Epithelial cell of proximal tubule (primary cell): ENCODE measurements around the gene BCAN. TPM values are rescaled to one million over a fixed set of nuclear protein-coding genes. Genes with fewer than 3 reads are reported as not detected.

Experiments used
- DNase-seq: peaks from one replicate; pipeline ENCODE4 v3.0.0-alpha.2; 2011; ENCODE audit warnings: low read depth
- H3K4me3 ChIP-seq: 2 replicates; pipeline ENCODE4 v1.5.1; 2011; ENCODE audit warnings: low read depth, mild to moderate bottlenecking, low read length
- CTCF ChIP-seq: conservative IDR thresholded peaks from 2 replicates; pipeline ENCODE4 v1.5.1; 2012; ENCODE audit warnings: low read depth, mild to moderate bottlenecking, low read length
- total RNA-seq: library from RNA; depleted of rRNA; stranded (reverse); fragments of >200 nt; gene quantifications from 2 replicates; pipeline ENCODE4 v1.2.3, GENCODE V29; 2015

BCAN gene
- total RNA-seq, 1 donor from 2014 or later: not detected

GRCh38 chr1:156705918-156706656 is 64.2 kb downstream of the BCAN start:
- TF ChIP-seq CTCF: peak; percentile 82
- peak overlapping the region; percentile 55 for H3K4me3 ChIP-seq
- DNase-seq: no peak

GRCh38 chr1:156706657-156707416 is 64.9 kb downstream of the BCAN start:
- H3K4me3 ChIP-seq: peak overlapping the region; percentile 55
- TF ChIP-seq CTCF: no peak
- no peak for DNase-seq

- no peak for TF ChIP-seq CTCF
- no peak for DNase-seq
- no peak overlapping the region for H3K4me3 ChIP-seq
These were observed 65.7 kb downstream of the BCAN start for GRCh38 chr1:156707417-156708217.

GRCh38 chr1:156708218-156708661 is 66.3 kb downstream of the BCAN start:
- no peak for TF ChIP-seq CTCF
- no peak for DNase-seq
- H3K4me3 ChIP-seq: no peak overlapping the region

- DNase-seq: no peak
- H3K4me3 ChIP-seq: no peak overlapping the region
- no peak for TF ChIP-seq CTCF
These were observed 67.1 kb downstream of the BCAN start for GRCh38 chr1:156709031-156709430.

Other genes with a start within 250 kb of the BCAN start
- 10.6 and 10.7 TPM in 2 replicates for gene MEF2D, start 141.3 kb upstream of the BCAN start, total RNA-seq
- gene IQGAP3, start 69.6 kb upstream of the BCAN start, total RNA-seq: 65.0 and 65.3 TPM in 2 replicates
- gene TTC24, start 62.4 kb upstream of the BCAN start, total RNA-seq: not detected in 2 replicates
- 124 and 127 TPM in 2 replicates for gene NAXE, start 50.3 kb upstream of the BCAN start, total RNA-seq
- 15.9 and 22.9 TPM in 2 replicates for gene GPATCH4, start 40.6 kb upstream of the BCAN start, total RNA-seq
- not detected in 2 replicates for gene HAPLN2, start 22.7 kb upstream of the BCAN start, total RNA-seq
- 11.6 and 70.2 TPM in 2 replicates for gene NES, start 35.3 kb downstream of the BCAN start, total RNA-seq
- gene CRABP2, start 63.5 kb downstream of the BCAN start, total RNA-seq: 12.2 and 77.1 TPM in 2 replicates
- gene METTL25B, start 86.4 kb downstream of the BCAN start, total RNA-seq: 6.9 and 19.9 TPM in 2 replicates
- 19.4 and 26.4 TPM in 2 replicates for gene ISG20L2, start 86.6 kb downstream of the BCAN start, total RNA-seq
- gene MRPL24, start 99.0 kb downstream of the BCAN start, total RNA-seq: 47.7 and 65.8 TPM in 2 replicates
- 279 and 348 TPM in 2 replicates for gene HDGF, start 109.6 kb downstream of the BCAN start, total RNA-seq
- gene PRCC, start 125.4 kb downstream of the BCAN start, total RNA-seq: 49.5 and 51.2 TPM in 2 replicates
- 2.0 and 3.5 TPM in 2 replicates for gene SH2D2A, start 174.7 kb downstream of the BCAN start, total RNA-seq
- gene INSRR, start 217.0 kb downstream of the BCAN start, total RNA-seq: not detected in 2 replicates
- not detected in 2 replicates for gene NTRK1, start 218.7 kb downstream of the BCAN start, total RNA-seq